ENCODE data around the gene MTX1.

DNA sequence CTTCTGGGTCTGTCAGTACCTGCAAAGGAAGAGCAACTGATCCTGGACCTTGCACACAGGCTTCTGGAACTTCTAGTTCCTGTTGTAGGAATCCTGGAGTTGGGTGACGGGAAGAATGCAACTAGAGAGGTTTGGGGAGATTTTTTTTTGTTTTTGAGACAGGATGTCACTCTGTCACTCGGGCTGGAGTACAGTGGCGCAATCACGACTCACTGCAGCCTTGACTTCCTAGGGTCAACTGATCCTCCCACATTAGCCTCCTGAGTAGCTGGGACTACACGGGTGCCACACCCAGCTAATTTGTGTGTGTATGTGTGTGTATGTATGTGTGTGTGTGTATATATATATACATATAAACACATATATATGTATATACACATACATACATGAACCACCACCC is 28.0 kb downstream of the MTX1 start:
- TF ChIP-seq ZNF114 (CRISPR knock-in tag; IDR thresholded peaks at IDR 0.05): no peak
- TF ChIP-seq, protein P1, sequence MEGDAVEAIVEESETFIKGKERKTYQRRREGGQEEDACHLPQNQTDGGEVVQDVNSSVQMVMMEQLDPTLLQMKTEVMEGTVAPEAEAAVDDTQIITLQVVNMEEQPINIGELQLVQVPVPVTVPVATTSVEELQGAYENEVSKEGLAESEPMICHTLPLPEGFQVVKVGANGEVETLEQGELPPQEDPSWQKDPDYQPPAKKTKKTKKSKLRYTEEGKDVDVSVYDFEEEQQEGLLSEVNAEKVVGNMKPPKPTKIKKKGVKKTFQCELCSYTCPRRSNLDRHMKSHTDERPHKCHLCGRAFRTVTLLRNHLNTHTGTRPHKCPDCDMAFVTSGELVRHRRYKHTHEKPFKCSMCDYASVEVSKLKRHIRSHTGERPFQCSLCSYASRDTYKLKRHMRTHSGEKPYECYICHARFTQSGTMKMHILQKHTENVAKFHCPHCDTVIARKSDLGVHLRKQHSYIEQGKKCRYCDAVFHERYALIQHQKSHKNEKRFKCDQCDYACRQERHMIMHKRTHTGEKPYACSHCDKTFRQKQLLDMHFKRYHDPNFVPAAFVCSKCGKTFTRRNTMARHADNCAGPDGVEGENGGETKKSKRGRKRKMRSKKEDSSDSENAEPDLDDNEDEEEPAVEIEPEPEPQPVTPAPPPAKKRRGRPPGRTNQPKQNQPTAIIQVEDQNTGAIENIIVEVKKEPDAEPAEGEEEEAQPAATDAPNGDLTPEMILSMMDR (conservative IDR thresholded peaks at IDR 0.05; ENCODE audit: low read depth in 2 of 2): no peak
- TF ChIP-seq POLR2AphosphoS5 (IDR thresholded peaks at IDR 0.05; ENCODE audit: low read depth): no peak
- no peak for TF ChIP-seq EZH2 (IDR thresholded peaks at IDR 0.05; ENCODE audit: low read depth, unreplicated experiment)
- TF ChIP-seq CREB1 (CRISPR knock-in tag; IDR thresholded peaks at IDR 0.05; ENCODE audit: low read depth): no peak
- no peak for TF ChIP-seq REST (IDR thresholded peaks at IDR 0.05; ENCODE audit: unreplicated experiment)
- no peak for TF ChIP-seq EZH2phosphoT487 (IDR thresholded peaks at IDR 0.05; ENCODE audit: unreplicated experiment)
- TF ChIP-seq JUNB (IDR thresholded peaks at IDR 0.05; ENCODE audit: unreplicated experiment): no peak
- TF ChIP-seq ETS1 (IDR thresholded peaks at IDR 0.05): no peak
- TF ChIP-seq ZNF331 (CRISPR knock-in tag; IDR thresholded peaks at IDR 0.05; ENCODE audit: low read depth): no peak
- no peak for TF ChIP-seq STAT1 (IDR thresholded peaks at IDR 0.05; ENCODE audit: unreplicated experiment)
